ENCODE measurements around the gene ANKRD12. TPM values are rescaled to one million over a fixed set of nuclear protein-coding genes. Genes with fewer than 3 reads are reported as not detected.

ANKRD12 gene
- total RNA-seq, 2 experiments from 2014 or later, result 65.9 to 66.5 TPM

GRCh38 chr18:9177031-9177430, 40.5 kb downstream of the ANKRD12 start:
- H3K36me3 ChIP-seq (ENCODE audit: insufficient read depth, low read length), result peaks cover 14% of the 10 kb centered on the region
- no peak overlapping the region for H3K4me2 ChIP-seq (ENCODE audit: low read length)
- ChIA-PET POLR2A (interaction anchor here (2.4 kb wide), 1 partner anchor 12 kb away, joined by 7 read pairs; no protein-coding TSS in a partner anchor), CTCF (ENCODE audit: unreplicated experiment) (no interaction called here)
- no peak overlapping the region for H2AFZ ChIP-seq (ENCODE audit: low read length)
- TF ChIP-seq EZH2phosphoT487 (IDR thresholded peaks at IDR 0.05; ENCODE audit: borderline replicate concordance, low read depth, low read length), result no peak
- TF ChIP-seq CTCF (conservative IDR thresholded peaks at IDR 0.05; ENCODE audit: low read length), result no peak
- DNase-seq (ENCODE audit: low spot score), result no peak
- no peaks in the 10 kb centered on the region for H3K9me2 ChIP-seq (ENCODE audit: insufficient read depth, low read length)
- intact Hi-C loops (cut with micrococcal nuclease; ENCODE audit: unreplicated experiment), result no loop called here
- H3K4me3 ChIP-seq (ENCODE audit: low read depth, low read length, poor library complexity, severe bottlenecking), result no peak overlapping the region
- no TSS peak for BruUV-seq (replicated peaks)
- H3K79me2 ChIP-seq (ENCODE audit: insufficient read depth, low read depth, low read length), result peaks cover 98% of the 10 kb centered on the region
- no peaks in the 10 kb centered on the region for H3K4me1 ChIP-seq (ENCODE audit: insufficient read depth, low read length, poor library complexity, severe bottlenecking)
- 0 out of 2 replicates have a peak, but pooled peaks cover 1% of the 10 kb centered on the region for H3K9me3 ChIP-seq (ENCODE audit: low read length)
- H3K27ac ChIP-seq (ENCODE audit: low read depth, low read length, poor library complexity, severe bottlenecking), result no peak overlapping the region
- no peaks in the 10 kb centered on the region for H4K20me1 ChIP-seq (ENCODE audit: insufficient read depth, low read length)

- CTCF ChIA-PET (ENCODE audit: unreplicated experiment), result no interaction called here
- Histone ChIP-seq H3K27ac (ENCODE audit: low read depth, low read length, poor library complexity, severe bottlenecking) (no peak overlapping the region), H3K79me2 (ENCODE audit: insufficient read depth, low read depth, low read length) (peaks cover 98% of the 10 kb centered on the region), H3K4me1 (ENCODE audit: insufficient read depth, low read length, poor library complexity, severe bottlenecking) (no peaks in the 10 kb centered on the region), H4K20me1 (ENCODE audit: insufficient read depth, low read length) (no peaks in the 10 kb centered on the region), H3K4me2 (ENCODE audit: low read length) (no peak overlapping the region), H3K36me3 (ENCODE audit: insufficient read depth, low read length) (peaks cover 19% of the 10 kb centered on the region), H3K9me2 (ENCODE audit: insufficient read depth, low read length) (no peaks in the 10 kb centered on the region), H2AFZ (ENCODE audit: low read length) (no peak overlapping the region), H3K9me3 (ENCODE audit: low read length) (no peaks in the 10 kb centered on the region; the same call in 1 of the 2 replicates), H3K4me3 (ENCODE audit: low read depth, low read length, poor library complexity, severe bottlenecking) (no peak overlapping the region)
- DNase-seq (ENCODE audit: low spot score), result no peak
- BruUV-seq (replicated peaks), result no TSS peak
- intact Hi-C loops (cut with micrococcal nuclease; ENCODE audit: unreplicated experiment), result no loop called here
- POLR2A ChIA-PET, result interaction anchor here (0.6 to 2.4 kb wide), 2 partner anchors 11 to 173 kb away, joined by 4 to 7 read pairs; no protein-coding TSS in a partner anchor
- no peak for TF ChIP-seq CTCF (conservative IDR thresholded peaks at IDR 0.05; ENCODE audit: low read length)
These were observed 40.9 kb downstream of the ANKRD12 start for GRCh38 chr18:9177466-9177865.

- Histone ChIP-seq H3K4me3 (ENCODE audit: low read depth, low read length, poor library complexity, severe bottlenecking) (no peak overlapping the region), H3K36me3 (ENCODE audit: insufficient read depth, low read length) (peaks cover 30% of the 10 kb centered on the region), H3K9me2 (ENCODE audit: insufficient read depth, low read length) (no peaks in the 10 kb centered on the region), H3K9me3 (ENCODE audit: low read length) (peaks cover 7% of the 10 kb centered on the region; the same call in 1 of the 2 replicates), H3K4me2 (ENCODE audit: low read length) (no peak overlapping the region), H2AFZ (ENCODE audit: low read length) (no peak overlapping the region), H3K4me1 (ENCODE audit: insufficient read depth, low read length, poor library complexity, severe bottlenecking) (no peaks in the 10 kb centered on the region), H4K20me1 (ENCODE audit: insufficient read depth, low read length) (no peaks in the 10 kb centered on the region), H3K79me2 (ENCODE audit: insufficient read depth, low read depth, low read length) (peaks cover 88% of the 10 kb centered on the region), H3K27ac (ENCODE audit: low read depth, low read length, poor library complexity, severe bottlenecking) (no peak overlapping the region)
- CTCF ChIA-PET (ENCODE audit: unreplicated experiment), result no interaction called here
- no peak for DNase-seq (ENCODE audit: low spot score)
- BruUV-seq (replicated peaks), result no TSS peak
- POLR2A ChIA-PET, result interaction anchor here (1.9 to 2.4 kb wide), 2 partner anchors 10 to 22 kb away, joined by 4 to 7 read pairs; no protein-coding TSS in a partner anchor
- TF ChIP-seq EZH2phosphoT487 (IDR thresholded peaks at IDR 0.05; ENCODE audit: borderline replicate concordance, low read depth, low read length) (no peak), CTCF (conservative IDR thresholded peaks at IDR 0.05; ENCODE audit: low read length) (no peak)
- intact Hi-C loops (cut with micrococcal nuclease; ENCODE audit: unreplicated experiment), result no loop called here
These were observed 42.0 kb downstream of the ANKRD12 start for GRCh38 chr18:9178557-9178956.
